SK-N-SH (cell line): ENCODE measurements around the gene GPATCH11.

Experiments used
- CHD2 ChIP-seq: fragments of 150-350 bp; IDR thresholded peaks from 2 replicates; pipeline ENCODE4 v1.6.1; 2018; ENCODE audit warnings: low read length; ENCODE audit not compliant: partially characterized antibody
- ELF1 ChIP-seq: IDR thresholded peaks from 2 replicates; pipeline ENCODE4 v1.4.0; 2012
- EP300 ChIP-seq, 2 experiments: IDR thresholded peaks; 2 replicates each; pipeline versions ENCODE4 v1.4.0 to v1.6.1; 2012; ENCODE audit warnings: borderline replicate concordance in 1 of 2, low read depth in 1 of 2, low read length in 1 of 2
- FOXJ3 ChIP-seq: sonication (generic); formaldehyde crosslinking; IDR thresholded peaks from 2 replicates; pipeline ENCODE4 v1.5.1; 2020; ENCODE audit warnings: mild to moderate bottlenecking, missing genetic modification reagents
- MAX ChIP-seq: IDR thresholded peaks from 2 replicates; pipeline ENCODE4 v1.4.0; 2012; ENCODE audit warnings: low read depth
- MXI1 ChIP-seq: IDR thresholded peaks from 2 replicates; pipeline ENCODE4 v1.6.1; 2012; ENCODE audit warnings: mild to moderate bottlenecking, low read depth, low read length, improper control_type of control experiment
- NRF1 ChIP-seq: IDR thresholded peaks from 2 replicates; pipeline ENCODE4 v1.6.1; 2012; ENCODE audit warnings: low read depth, mild to moderate bottlenecking, low read length
- POLR2AphosphoS5 ChIP-seq: IDR thresholded peaks from 2 replicates; pipeline ENCODE4 v1.6.1; 2012; ENCODE audit warnings: low read depth, low read length
- RFX5 ChIP-seq: IDR thresholded peaks from 2 replicates; pipeline ENCODE4 v1.6.1; 2012; ENCODE audit warnings: mild to moderate bottlenecking, improper control_type of control experiment, low read length
- TAF1 ChIP-seq: IDR thresholded peaks from 2 replicates; pipeline ENCODE4 v1.6.1; 2012; ENCODE audit warnings: low read depth, mild to moderate bottlenecking, low read length, moderate library complexity, borderline replicate concordance
- TF ChIP-seq, protein P1 (sequence below): fragments of 200-600 bp; sonication (generic); IDR thresholded peaks from 2 replicates; pipeline ENCODE4 v1.6.1; 2017; ENCODE audit warnings: antibody characterized with exemption, mild to moderate bottlenecking, moderate library complexity
- TF ChIP-seq, protein P2 (sequence below): IDR thresholded peaks from 2 replicates; pipeline ENCODE4 v1.6.1; 2012; ENCODE audit warnings: mild to moderate bottlenecking, low read depth, low read length, moderate library complexity
- TF ChIP-seq, protein P3 (sequence below): IDR thresholded peaks from 2 replicates; pipeline ENCODE4; 2012

- TF ChIP-seq, protein P1, sequence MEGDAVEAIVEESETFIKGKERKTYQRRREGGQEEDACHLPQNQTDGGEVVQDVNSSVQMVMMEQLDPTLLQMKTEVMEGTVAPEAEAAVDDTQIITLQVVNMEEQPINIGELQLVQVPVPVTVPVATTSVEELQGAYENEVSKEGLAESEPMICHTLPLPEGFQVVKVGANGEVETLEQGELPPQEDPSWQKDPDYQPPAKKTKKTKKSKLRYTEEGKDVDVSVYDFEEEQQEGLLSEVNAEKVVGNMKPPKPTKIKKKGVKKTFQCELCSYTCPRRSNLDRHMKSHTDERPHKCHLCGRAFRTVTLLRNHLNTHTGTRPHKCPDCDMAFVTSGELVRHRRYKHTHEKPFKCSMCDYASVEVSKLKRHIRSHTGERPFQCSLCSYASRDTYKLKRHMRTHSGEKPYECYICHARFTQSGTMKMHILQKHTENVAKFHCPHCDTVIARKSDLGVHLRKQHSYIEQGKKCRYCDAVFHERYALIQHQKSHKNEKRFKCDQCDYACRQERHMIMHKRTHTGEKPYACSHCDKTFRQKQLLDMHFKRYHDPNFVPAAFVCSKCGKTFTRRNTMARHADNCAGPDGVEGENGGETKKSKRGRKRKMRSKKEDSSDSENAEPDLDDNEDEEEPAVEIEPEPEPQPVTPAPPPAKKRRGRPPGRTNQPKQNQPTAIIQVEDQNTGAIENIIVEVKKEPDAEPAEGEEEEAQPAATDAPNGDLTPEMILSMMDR = no peak
- TF ChIP-seq EP300 (IDR thresholded peaks at IDR 0.05; ENCODE audit: borderline replicate concordance in 1 of 2, low read depth in 1 of 2, low read length in 1 of 2) (no peak), POLR2AphosphoS5 (no peak), MXI1 (no peak), CHD2 (no peak), TAF1 (no peak), MAX (no peak), FOXJ3 (CRISPR knock-in tag) (no peak), RFX5 (no peak), NRF1 (no peak), ELF1 (no peak)
- TF ChIP-seq, protein P2, sequence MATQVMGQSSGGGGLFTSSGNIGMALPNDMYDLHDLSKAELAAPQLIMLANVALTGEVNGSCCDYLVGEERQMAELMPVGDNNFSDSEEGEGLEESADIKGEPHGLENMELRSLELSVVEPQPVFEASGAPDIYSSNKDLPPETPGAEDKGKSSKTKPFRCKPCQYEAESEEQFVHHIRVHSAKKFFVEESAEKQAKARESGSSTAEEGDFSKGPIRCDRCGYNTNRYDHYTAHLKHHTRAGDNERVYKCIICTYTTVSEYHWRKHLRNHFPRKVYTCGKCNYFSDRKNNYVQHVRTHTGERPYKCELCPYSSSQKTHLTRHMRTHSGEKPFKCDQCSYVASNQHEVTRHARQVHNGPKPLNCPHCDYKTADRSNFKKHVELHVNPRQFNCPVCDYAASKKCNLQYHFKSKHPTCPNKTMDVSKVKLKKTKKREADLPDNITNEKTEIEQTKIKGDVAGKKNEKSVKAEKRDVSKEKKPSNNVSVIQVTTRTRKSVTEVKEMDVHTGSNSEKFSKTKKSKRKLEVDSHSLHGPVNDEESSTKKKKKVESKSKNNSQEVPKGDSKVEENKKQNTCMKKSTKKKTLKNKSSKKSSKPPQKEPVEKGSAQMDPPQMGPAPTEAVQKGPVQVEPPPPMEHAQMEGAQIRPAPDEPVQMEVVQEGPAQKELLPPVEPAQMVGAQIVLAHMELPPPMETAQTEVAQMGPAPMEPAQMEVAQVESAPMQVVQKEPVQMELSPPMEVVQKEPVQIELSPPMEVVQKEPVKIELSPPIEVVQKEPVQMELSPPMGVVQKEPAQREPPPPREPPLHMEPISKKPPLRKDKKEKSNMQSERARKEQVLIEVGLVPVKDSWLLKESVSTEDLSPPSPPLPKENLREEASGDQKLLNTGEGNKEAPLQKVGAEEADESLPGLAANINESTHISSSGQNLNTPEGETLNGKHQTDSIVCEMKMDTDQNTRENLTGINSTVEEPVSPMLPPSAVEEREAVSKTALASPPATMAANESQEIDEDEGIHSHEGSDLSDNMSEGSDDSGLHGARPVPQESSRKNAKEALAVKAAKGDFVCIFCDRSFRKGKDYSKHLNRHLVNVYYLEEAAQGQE = no peak
- TF ChIP-seq, protein P3, sequence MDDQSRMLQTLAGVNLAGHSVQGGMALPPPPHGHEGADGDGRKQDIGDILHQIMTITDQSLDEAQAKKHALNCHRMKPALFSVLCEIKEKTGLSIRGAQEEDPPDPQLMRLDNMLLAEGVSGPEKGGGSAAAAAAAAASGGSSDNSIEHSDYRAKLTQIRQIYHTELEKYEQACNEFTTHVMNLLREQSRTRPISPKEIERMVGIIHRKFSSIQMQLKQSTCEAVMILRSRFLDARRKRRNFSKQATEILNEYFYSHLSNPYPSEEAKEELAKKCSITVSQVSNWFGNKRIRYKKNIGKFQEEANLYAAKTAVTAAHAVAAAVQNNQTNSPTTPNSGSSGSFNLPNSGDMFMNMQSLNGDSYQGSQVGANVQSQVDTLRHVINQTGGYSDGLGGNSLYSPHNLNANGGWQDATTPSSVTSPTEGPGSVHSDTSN = no peak
Observed at GRCh38 chr2:37109523-37109922, 25.2 kb downstream of the GPATCH11 start.
